Stimulated activated CD8-positive, alpha-beta memory T cell treated with anti-CD3 and anti-CD28 coated beads, Interleukin-12 subunit alpha, Interleukin-12 subunit beta, amount 100 ng/mL, for 24 hours (primary cell): Measurements from ENCODE around the gene OSBPL10.
"Not testable (repeated sequence)": the region's sequence is repeated elsewhere in the genome, so short reads cannot be mapped to it uniquely, and the experiment has no call there.

Experiments
- DNase-seq: peaks from one replicate; pipeline ENCODE4 v3.0.0-alpha.2; 2020; ENCODE audit errors: extremely low read depth

The OSBPL10 gene

GRCh38 chr3:31704591-31705179, 276.4 kb downstream of the OSBPL10 start:
- no peak for DNase-seq

DNA sequence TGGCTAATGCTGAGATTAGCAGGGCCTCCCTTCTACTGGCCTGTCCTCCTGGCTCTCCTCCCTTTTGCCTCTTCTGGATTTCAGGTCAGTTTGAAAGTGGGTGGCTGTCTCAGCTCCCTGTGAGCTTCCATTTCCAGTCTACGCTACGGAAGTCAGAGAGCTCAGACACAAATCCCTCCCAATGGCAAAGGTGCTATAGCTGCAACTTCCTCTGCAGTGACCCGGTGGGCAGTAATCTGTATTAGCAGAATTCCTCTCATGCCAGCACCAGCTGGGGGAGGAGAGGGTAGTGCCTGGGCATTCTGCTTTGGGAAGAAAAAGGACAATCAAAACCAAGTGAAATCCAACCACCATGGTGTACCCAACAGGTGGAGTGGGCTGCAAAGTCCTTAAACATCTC, 276.9 kb downstream of the OSBPL10 start:
- DNase-seq: no peak

DNA sequence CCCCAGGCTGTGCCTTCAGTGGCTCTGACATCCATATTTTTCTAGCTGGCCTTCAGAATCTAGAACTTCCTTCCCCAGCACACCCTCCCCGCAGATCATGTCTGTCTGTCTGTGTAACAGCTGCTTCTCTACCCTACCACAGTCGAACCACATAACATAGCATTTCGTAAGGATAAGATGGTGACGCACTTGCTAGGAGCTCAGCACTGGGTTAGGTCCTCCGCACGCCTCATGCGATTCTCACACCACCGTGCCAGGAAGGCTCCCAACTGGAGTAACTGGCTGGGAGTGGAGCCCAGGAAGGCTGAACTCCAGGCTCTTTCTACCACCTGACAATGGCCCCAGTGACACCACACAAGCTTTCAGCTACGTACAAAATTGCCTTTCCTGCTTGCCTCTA, 279.8 kb downstream of the OSBPL10 start:
- DNase-seq: no peak

- no peak for DNase-seq
These were observed 281.6 kb downstream of the OSBPL10 start for GRCh38 chr3:31699309-31699953.

GRCh38 chr3:31696815-31697548, 284.1 kb downstream of the OSBPL10 start:
- DNase-seq: no peak

DNA sequence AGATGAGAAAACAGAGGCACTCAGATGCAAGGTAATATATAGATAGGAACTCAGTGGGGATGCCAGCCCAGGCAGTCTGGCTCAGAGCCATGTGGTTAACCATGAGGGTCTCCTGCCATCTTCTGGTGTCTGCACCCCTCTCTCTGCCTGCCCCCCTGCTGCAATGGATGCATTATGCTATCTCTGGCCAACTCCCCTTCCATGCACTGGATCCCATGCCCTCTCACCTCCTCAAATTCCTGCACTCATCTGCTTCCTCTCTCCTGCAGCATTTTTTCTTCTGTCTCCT, 285.1 kb downstream of the OSBPL10 start:
- DNase-seq: no peak

GRCh38 chr3:31695280-31696008, 285.6 kb downstream of the OSBPL10 start:
- DNase-seq: no peak

GRCh38 chr3:31693346-31693745, 287.7 kb downstream of the OSBPL10 start:
- no peak for DNase-seq

DNA sequence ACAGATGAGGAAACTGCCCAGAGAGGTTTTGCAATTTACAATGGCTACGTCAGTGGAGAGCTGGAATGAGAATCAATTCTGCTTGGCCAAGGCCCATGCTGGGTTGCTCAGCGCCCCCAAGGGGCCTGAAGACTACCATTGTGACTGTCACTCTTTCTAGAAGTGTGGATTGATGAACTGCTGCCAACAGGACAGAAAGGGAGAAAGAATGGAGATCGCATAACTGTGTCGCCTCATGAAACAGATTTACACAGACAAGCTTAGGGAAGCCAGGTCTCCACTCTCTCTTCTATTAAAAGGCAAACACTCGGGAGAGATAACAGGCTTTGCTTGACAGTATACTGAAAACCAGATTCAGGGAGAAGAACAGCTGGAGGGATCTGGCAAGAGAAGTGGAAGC, 288.3 kb downstream of the OSBPL10 start:
- DNase-seq: no peak

- no peak for DNase-seq
These were observed 290.3 kb downstream of the OSBPL10 start for GRCh38 chr3:31690771-31691170.

- DNase-seq: not testable (repeated sequence)
These were observed 291.5 kb downstream of the OSBPL10 start for GRCh38 chr3:31689523-31689922.

GRCh38 chr3:31688984-31689383, 292.1 kb downstream of the OSBPL10 start:
- no peak for DNase-seq

- no peak for DNase-seq
These were observed 293.9 kb downstream of the OSBPL10 start for GRCh38 chr3:31687020-31687802.

GRCh38 chr3:31680072-31680870, 300.8 kb downstream of the OSBPL10 start:
- no peak for DNase-seq

- no peak for DNase-seq
These were observed 304.5 kb downstream of the OSBPL10 start for GRCh38 chr3:31676556-31676955.

DNA sequence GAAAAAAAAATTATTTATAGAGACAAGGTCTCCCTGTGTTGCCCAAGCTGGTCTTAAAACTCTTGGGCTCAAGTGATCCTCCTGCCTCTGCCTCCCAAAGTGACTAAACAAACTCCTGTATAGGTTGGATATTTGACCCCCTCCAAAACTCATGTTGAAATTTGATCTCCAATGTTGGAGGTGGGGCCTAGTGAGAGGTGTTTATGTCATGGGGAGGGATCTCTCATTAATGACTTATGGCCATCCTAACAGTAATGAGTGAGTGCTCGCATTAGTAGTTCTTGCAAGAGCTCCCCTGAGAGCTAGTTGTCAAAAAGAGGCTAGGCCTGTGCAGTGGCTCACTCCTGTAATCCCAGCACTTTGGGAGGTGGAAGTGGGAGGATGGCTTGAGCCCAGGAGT, 307.1 kb downstream of the OSBPL10 start:
- no peak for DNase-seq

GRCh38 chr3:31671976-31672375, 309.1 kb downstream of the OSBPL10 start:
- DNase-seq: no peak

GRCh38 chr3:31671451-31671850, 309.6 kb downstream of the OSBPL10 start:
- DNase-seq: no peak

GRCh38 chr3:31670722-31671121, 310.3 kb downstream of the OSBPL10 start:
- DNase-seq: no peak

DNA sequence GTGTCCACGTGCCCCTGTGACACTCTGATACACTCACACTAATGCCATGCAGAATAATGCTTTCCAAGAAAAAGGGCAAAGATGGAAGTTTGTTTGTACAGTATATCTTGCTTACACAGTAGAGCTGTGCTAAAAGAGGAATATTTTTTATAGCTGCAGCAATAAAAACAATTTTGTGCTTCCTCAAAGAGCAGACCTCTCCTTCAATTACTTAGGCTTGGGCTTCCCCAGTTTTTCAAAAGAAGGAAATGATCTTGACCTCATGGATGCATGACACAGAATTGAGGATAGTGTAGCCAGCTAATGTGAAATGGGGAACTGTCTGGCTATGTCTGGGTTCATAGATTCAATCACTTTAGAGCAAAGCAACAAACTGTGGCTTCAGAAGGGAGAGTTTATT, 310.9 kb downstream of the OSBPL10 start:
- DNase-seq: no peak

DNA sequence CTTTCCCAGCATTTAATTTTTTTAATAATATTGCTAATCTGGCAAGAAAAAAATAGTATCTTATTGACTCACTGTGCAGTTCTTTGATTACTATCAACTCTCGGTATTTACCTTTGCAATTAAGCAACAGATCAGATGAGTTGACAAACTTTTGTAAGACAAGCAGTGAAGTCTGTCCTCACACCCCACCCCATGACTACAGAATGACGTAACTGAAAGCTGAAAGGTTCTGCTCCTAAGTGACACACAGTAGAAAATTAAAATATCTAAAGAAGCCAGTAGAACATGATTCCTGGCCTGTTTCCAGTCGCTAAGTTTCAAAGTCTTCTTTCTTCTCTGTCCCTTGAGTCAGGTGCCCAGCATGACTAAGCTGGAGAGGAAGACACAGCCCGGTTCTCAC, 312.8 kb downstream of the OSBPL10 start:
- DNase-seq: no peak
